ENCODE measurements around the gene MFSD12.

- TF ChIP-seq CTCF (IDR thresholded peaks at IDR 0.05; ENCODE audit: extremely low read depth in 1 of 2, insufficient read depth in 1 of 2, low read depth in 1 of 2, low read length in 2 of 2) (no peak), POLR2AphosphoS5 (IDR thresholded peaks at IDR 0.05; ENCODE audit: insufficient read depth, low read depth, low read length) (no peak), POLR2A (IDR thresholded peaks at IDR 0.05; ENCODE audit: low read depth, low read length) (no peak), JUN (IDR thresholded peaks at IDR 0.05; ENCODE audit: borderline replicate concordance, insufficient read depth, insufficient read length, low read depth) (no peak), MAX (IDR thresholded peaks at IDR 0.05; ENCODE audit: insufficient read depth, insufficient read length) (no peak), MYC (IDR thresholded peaks at IDR 0.05; ENCODE audit: low read depth, low read length) (no peak), GATA2 (IDR thresholded peaks at IDR 0.05; ENCODE audit: insufficient read depth, insufficient read length, low read depth, low read length) (no peak), EZH2 (IDR thresholded peaks at IDR 0.05; ENCODE audit: borderline replicate concordance, low read depth, low read length, severe bottlenecking) (no peak)
Observed at GRCh38 chr19:3586707-3587346, 29.4 kb upstream of the MFSD12 start.

Data from endothelial cell of umbilical vein (primary cell).